Smooth muscle cell (in vitro differentiated cells): ENCODE results near the gene ARL13B. TPM values are rescaled to one million over a fixed set of nuclear protein-coding genes. Genes with fewer than 3 reads are reported as not detected.
A peak's percentile ranks its signal among the peaks of the same experiment; 100 is the strongest.

Source experiments
- DNase-seq: peaks from one replicate; lab custom pipeline; 2025; ENCODE audit not compliant: unreplicated experiment; lab: John Stamatoyannopoulos, UW
- H2AFZ ChIP-seq: fragments of 200-600 bp; sonication (generic); 2 replicates; pipeline ENCODE4 v1.6.0; 2016; ENCODE audit warnings: antibody characterized with exemption, low read depth, mild to moderate bottlenecking
- H3F3A ChIP-seq: fragments of 200-600 bp; sonication (generic); 2 replicates; pipeline ENCODE4 v1.6.0; 2017; ENCODE audit warnings: antibody characterized with exemption, low read depth
- H3K27ac ChIP-seq: fragments of 200-600 bp; sonication (generic); 2 replicates; pipeline ENCODE4 v1.5.1; 2016; ENCODE audit warnings: low read depth, mild to moderate bottlenecking
- H3K27me3 ChIP-seq: fragments of 200-600 bp; sonication (generic); 2 replicates; pipeline ENCODE4 v1.6.1; 2016; ENCODE audit warnings: low read depth, mild to moderate bottlenecking
- H3K36me3 ChIP-seq: fragments of 200-600 bp; sonication (generic); 2 replicates; pipeline ENCODE4 v1.5.1; 2016; ENCODE audit warnings: low read depth
- H3K4me1 ChIP-seq: fragments of 200-600 bp; sonication (generic); 2 replicates; pipeline ENCODE4 v1.5.1; 2016; ENCODE audit warnings: low read depth
- H3K4me2 ChIP-seq: fragments of 200-600 bp; sonication (generic); 2 replicates; pipeline ENCODE4 v1.6.0; 2016; ENCODE audit warnings: mild to moderate bottlenecking
- H3K4me3 ChIP-seq: fragments of 200-600 bp; sonication (generic); 2 replicates; pipeline ENCODE4 v1.5.1; 2016; ENCODE audit warnings: mild to moderate bottlenecking
- H3K79me2 ChIP-seq: fragments of 200-600 bp; sonication (generic); 2 replicates; pipeline ENCODE4 v1.6.0; 2016; ENCODE audit warnings: low read depth, mild to moderate bottlenecking
- H3K9ac ChIP-seq: fragments of 200-600 bp; sonication (generic); 2 replicates; pipeline ENCODE4 v1.6.0; 2016; ENCODE audit warnings: low read depth
- H3K9me3 ChIP-seq: fragments of 200-600 bp; sonication (generic); replicated peaks from 2 replicates; pipeline ENCODE4 v1.5.1; 2016; ENCODE audit warnings: low read depth
- H4K20me1 ChIP-seq: fragments of 200-600 bp; sonication (generic); 2 replicates; pipeline ENCODE4 v1.6.0; 2016; ENCODE audit warnings: low read depth
- WGBS: methylation state at CpG from one replicate; pipeline ENCODE4 v1.1.7; 2016; ENCODE audit warnings: low lambda C conversion rate; 5-methylcytosine and 5-hydroxymethylcytosine counted together
- polyA plus RNA-seq: library from polyadenylated mRNA; unstranded; fragments of >200 nt; fragmentation: Nextera tagmentation; extraction: Ambion mirVana; gene quantifications from 2 replicates; pipeline ENCODE4 v1.2.1, GENCODE V29; 2016
- total RNA-seq: library from RNA; depleted of rRNA; stranded (reverse); fragments of >200 nt; gene quantifications from 2 replicates; pipeline ENCODE4 v1.2.3, GENCODE V29; 2014
- TF ChIP-seq, protein P1 (sequence below): fragments of 200-600 bp; sonication (generic); IDR thresholded peaks from 2 replicates; pipeline ENCODE4 v1.5.1; 2017; ENCODE audit warnings: borderline replicate concordance, mild to moderate bottlenecking, antibody characterized with exemption; ENCODE audit not compliant: insufficient read depth, poor library complexity, severe bottlenecking

Gene ARL13B
- total RNA-seq: 8.6 and 19.1 TPM in 2 replicates
- 12.8 and 14.0 TPM in 2 replicates for polyA plus RNA-seq

GRCh38 chr3:93979850-93980676 lies at the start of gene ARL13B:
Gene ARL13B, plus strand, starts transcription at chr3:93980155. Its CDS starts 269 bp downstream, at chr3:93980424.
- Histone ChIP-seq H2AFZ (peak within 1 kb of the TSS; percentile 100), H4K20me1 (peaks cover 15% of the 10 kb centered on the region), H3K27me3 (no peaks in the 10 kb centered on the region), H3K4me3 (peak within 1 kb of the TSS; percentile 95), H3K27ac (peak within 1 kb of the TSS; percentile 95), H3K4me2 (peak within 1 kb of the TSS; percentile 90), H3K9ac (peak within 1 kb of the TSS; percentile 96), H3K9me3 (no peaks in the 10 kb centered on the region), H3K4me1 (peaks cover 11% of the 10 kb centered on the region), H3K36me3 (no peaks in the 10 kb centered on the region), H3F3A (no peaks in the 10 kb centered on the region), H3K79me2 (peaks cover 47% of the 10 kb centered on the region)
- TF ChIP-seq, protein P1, sequence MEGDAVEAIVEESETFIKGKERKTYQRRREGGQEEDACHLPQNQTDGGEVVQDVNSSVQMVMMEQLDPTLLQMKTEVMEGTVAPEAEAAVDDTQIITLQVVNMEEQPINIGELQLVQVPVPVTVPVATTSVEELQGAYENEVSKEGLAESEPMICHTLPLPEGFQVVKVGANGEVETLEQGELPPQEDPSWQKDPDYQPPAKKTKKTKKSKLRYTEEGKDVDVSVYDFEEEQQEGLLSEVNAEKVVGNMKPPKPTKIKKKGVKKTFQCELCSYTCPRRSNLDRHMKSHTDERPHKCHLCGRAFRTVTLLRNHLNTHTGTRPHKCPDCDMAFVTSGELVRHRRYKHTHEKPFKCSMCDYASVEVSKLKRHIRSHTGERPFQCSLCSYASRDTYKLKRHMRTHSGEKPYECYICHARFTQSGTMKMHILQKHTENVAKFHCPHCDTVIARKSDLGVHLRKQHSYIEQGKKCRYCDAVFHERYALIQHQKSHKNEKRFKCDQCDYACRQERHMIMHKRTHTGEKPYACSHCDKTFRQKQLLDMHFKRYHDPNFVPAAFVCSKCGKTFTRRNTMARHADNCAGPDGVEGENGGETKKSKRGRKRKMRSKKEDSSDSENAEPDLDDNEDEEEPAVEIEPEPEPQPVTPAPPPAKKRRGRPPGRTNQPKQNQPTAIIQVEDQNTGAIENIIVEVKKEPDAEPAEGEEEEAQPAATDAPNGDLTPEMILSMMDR: no peak
- under 1% methylated on average over 66 of the region's 66 CpGs for WGBS
- peak; percentile 86 for DNase-seq

GRCh38 chr3:93931597-93932229 lies 48.2 kb upstream of the ARL13B start:
- no peak overlapping the region for H3K4me2 ChIP-seq
- no peaks in the 10 kb centered on the region for H3K27me3 ChIP-seq
- no peak overlapping the region for H3K4me3 ChIP-seq
- no peaks in the 10 kb centered on the region for H3K79me2 ChIP-seq
- no peaks in the 10 kb centered on the region for H3F3A ChIP-seq
- H3K9me3 ChIP-seq: peaks cover 4% of the 10 kb centered on the region
- no peak overlapping the region for H2AFZ ChIP-seq
- DNase-seq: no peak
- no peaks in the 10 kb centered on the region for H3K36me3 ChIP-seq
- H4K20me1 ChIP-seq: no peaks in the 10 kb centered on the region
- WGBS: 85% methylated on average over 5 of the region's 5 CpGs
- TF ChIP-seq, protein P1: no peak
- no peak overlapping the region for H3K9ac ChIP-seq
- H3K27ac ChIP-seq: no peak overlapping the region
- no peaks in the 10 kb centered on the region for H3K4me1 ChIP-seq

DNA sequence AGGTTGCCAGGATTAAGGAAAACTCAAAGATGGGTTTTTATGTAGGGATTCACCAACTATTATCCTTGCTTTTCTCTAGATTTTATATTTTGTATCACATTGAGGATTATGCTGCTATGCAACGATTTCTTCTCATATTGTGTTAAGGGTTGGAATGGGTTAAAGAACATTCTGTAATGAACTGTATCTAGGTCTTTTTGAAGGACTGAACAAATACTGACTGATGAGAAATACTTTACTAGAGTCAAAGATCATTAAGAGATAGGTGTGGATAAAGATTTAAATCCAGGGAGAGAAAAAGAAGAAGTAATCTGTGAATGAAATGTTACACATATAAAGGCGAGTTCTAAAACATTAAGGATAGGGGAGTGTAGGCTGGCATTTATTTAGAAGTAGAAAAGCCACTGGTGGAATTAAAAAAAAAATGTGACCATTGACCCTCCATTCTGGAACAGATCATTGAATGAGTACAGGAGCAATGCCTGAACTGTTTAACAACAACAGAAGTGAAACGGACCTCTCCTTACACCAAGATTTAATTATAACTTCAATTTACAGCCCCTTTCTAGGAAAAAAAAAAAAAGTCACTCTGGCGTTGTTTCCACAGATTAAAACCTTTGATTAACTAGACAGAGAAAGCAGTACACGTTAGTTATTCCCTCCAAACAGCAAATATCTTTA lies 45.4 kb upstream of the ARL13B start:
- WGBS: 67% methylated on average over 5 of the region's 5 CpGs
- no peaks in the 10 kb centered on the region for H3K79me2 ChIP-seq

More for the DNA sequence above, 45.4 kb upstream of the ARL13B start:
- Histone ChIP-seq H3K4me1 (no peaks in the 10 kb centered on the region), H3K36me3 (no peaks in the 10 kb centered on the region), H3K4me3 (no peak overlapping the region), H3K9ac (no peak overlapping the region), H3F3A (no peaks in the 10 kb centered on the region), H4K20me1 (no peaks in the 10 kb centered on the region), H3K4me2 (no peak overlapping the region), H3K27me3 (no peaks in the 10 kb centered on the region), H3K27ac (no peak overlapping the region), H2AFZ (no peak overlapping the region), H3K9me3 (peaks cover 4% of the 10 kb centered on the region)
- TF ChIP-seq, protein P1: no peak
- no peak for DNase-seq
